GM12891 (cell line): Measurements from ENCODE around the gene DGCR6.

Experiments
- POLR2A ChIP-seq: IDR thresholded peaks from 2 replicates; pipeline ENCODE4 v1.6.1; 2011; ENCODE audit warnings: low read depth, low read length, control low read depth
- POLR2AphosphoS5 ChIP-seq: IDR thresholded peaks from 2 replicates; pipeline ENCODE4 v1.6.1; 2011; ENCODE audit warnings: low read depth, low read length, control low read depth
- POU2F2 ChIP-seq: IDR thresholded peaks from 2 replicates; pipeline ENCODE4 v1.6.1; 2011; ENCODE audit warnings: low read depth, mild to moderate bottlenecking, control low read depth, low read length, moderate library complexity
- SPI1 ChIP-seq: IDR thresholded peaks from 2 replicates; pipeline ENCODE4 v1.6.1; 2011; ENCODE audit warnings: low read depth, low read length, control low read depth
- TAF1 ChIP-seq: IDR thresholded peaks from 2 replicates; pipeline ENCODE4 v1.6.1; 2011; ENCODE audit warnings: low read depth, low read length, control low read depth

- TF ChIP-seq POLR2A (no peak), POLR2AphosphoS5 (no peak), SPI1 (no peak), TAF1 (no peak), POU2F2 (no peak)
Measured at GRCh38 chr22:18933914-18934313, 27.8 kb downstream of the DGCR6 start.
